Keratinocyte (primary cell): ENCODE data around the gene SKAP1. TPM values are rescaled to one million over a fixed set of nuclear protein-coding genes. Genes with fewer than 3 reads are reported as not detected.

ENCODE experiments used
- DNase-seq: peaks from one replicate; pipeline ENCODE4 v3.0.0-alpha.2; 2011; ENCODE audit warnings: low read depth, missing footprints, low spot score
- FAIRE-seq: peaks from 2 replicates; lab custom pipeline; 2011; peaks lifted over from hg19 to GRCh38; lab: Jason Lieb, UNC
- H2AFZ ChIP-seq: 2 replicates; pipeline ENCODE4 v1.6.0; 2012; ENCODE audit warnings: low read length, control low read depth, inconsistent platforms; ENCODE audit not compliant: control insufficient read depth
- H3K27ac ChIP-seq: 2 replicates; pipeline ENCODE4 v1.5.1; 2011; ENCODE audit warnings: low read length; ENCODE audit not compliant: control insufficient read depth, insufficient read depth
- H3K27me3 ChIP-seq: 3 replicates; pipeline ENCODE4 v1.6.0; 2011; ENCODE audit warnings: low read length; ENCODE audit not compliant: control insufficient read depth, insufficient read depth; ENCODE audit errors: extremely low read depth
- H3K36me3 ChIP-seq, 2 experiments: 2 replicates in 1 of 2; 3 replicates in 1 of 2; pipeline ENCODE4 v1.5.1; 2011; ENCODE audit warnings: low read length in 2 of 2, mild to moderate bottlenecking in 1 of 2; ENCODE audit not compliant: control insufficient read depth in 2 of 2, insufficient read depth in 2 of 2; ENCODE audit errors: extremely low read depth in 1 of 2
- H3K4me1 ChIP-seq: 3 replicates; pipeline ENCODE4 v1.5.1; 2011; ENCODE audit warnings: low read length; ENCODE audit not compliant: control insufficient read depth, insufficient read depth; ENCODE audit errors: extremely low read depth
- H3K4me2 ChIP-seq: 3 replicates; pipeline ENCODE4 v1.6.0; 2011; ENCODE audit warnings: low read depth, low read length; ENCODE audit not compliant: control insufficient read depth, insufficient read depth; ENCODE audit errors: extremely low read depth
- H3K4me3 ChIP-seq, 3 experiments: fragments of 200-600 bp in 1 of 3; sonication (generic) in 1 of 3; 2 replicates in 2 of 3; 3 replicates in 1 of 3; pipeline ENCODE4 v1.5.1; 2011 to 2016; ENCODE audit warnings: low read length in 3 of 3, mild to moderate bottlenecking in 3 of 3, control low read depth in 2 of 3, inconsistent platforms in 1 of 3, low read depth in 1 of 3, mixed read lengths in 1 of 3, mixed run types in 1 of 3, moderate library complexity in 1 of 3; ENCODE audit not compliant: control insufficient read depth in 2 of 3, insufficient read depth in 2 of 3; ENCODE audit errors: extremely low read depth in 1 of 3
- H3K79me2 ChIP-seq: 2 replicates; pipeline ENCODE4 v1.6.0; 2012; ENCODE audit warnings: low read length; ENCODE audit not compliant: control insufficient read depth, insufficient read depth
- H3K9ac ChIP-seq: 3 replicates; pipeline ENCODE4 v1.6.0; 2011; ENCODE audit warnings: low read length; ENCODE audit not compliant: control insufficient read depth, insufficient read depth; ENCODE audit errors: extremely low read depth
- H3K9me1 ChIP-seq: 3 replicates; pipeline ENCODE4 v1.6.0; 2011; ENCODE audit warnings: low read length; ENCODE audit not compliant: control insufficient read depth, insufficient read depth; ENCODE audit errors: extremely low read depth
- H3K9me3 ChIP-seq: 2 replicates; pipeline ENCODE4 v1.5.1; 2012; ENCODE audit warnings: low read depth, low read length; ENCODE audit not compliant: control insufficient read depth
- H4K20me1 ChIP-seq: 3 replicates; pipeline ENCODE4 v1.6.0; 2011; ENCODE audit warnings: low read length; ENCODE audit not compliant: control insufficient read depth, insufficient read depth; ENCODE audit errors: extremely low read depth
- EZH2 ChIP-seq: IDR thresholded peaks from one replicate; pipeline ENCODE4 v1.6.1; 2012; ENCODE audit warnings: inconsistent platforms, mild to moderate bottlenecking, low read length, moderate library complexity
- dilution Hi-C: fragments of 300-500 bp; cut with MboI; formaldehyde crosslinking; loops from one replicate; pipeline ENCODE4 v1.7.0; 2020; ENCODE audit warnings: low sequenced_read_pairs; ENCODE audit not compliant: extremely low pct_ligation_motif_present
- polyA plus RNA-seq, 5 experiments: library from polyadenylated mRNA; depleted of rRNA in 3 of 5; stranded (reverse) in 3 of 5; stranded (forward) in 1 of 5; unstranded in 1 of 5; fragments of >200 nt; gene quantifications; 1 replicate in 1 of 5; 2 replicates in 3 of 5; 3 replicates in 1 of 5; pipeline versions ENCODE4 v1.2.1 to v1.2.3, GENCODE V29; 2011 to 2012; ENCODE audit warnings: missing spikeins in 2 of 5, low read depth in 1 of 5, low replicate concordance in 1 of 5
- TF ChIP-seq, protein P1 (sequence below), 3 experiments: IDR thresholded peaks in 1 of 3; conservative IDR thresholded peaks in 1 of 3; optimal IDR thresholded peaks in 1 of 3; 2 replicates in 2 of 3; 3 replicates in 1 of 3; pipeline versions ENCODE3 to v1.5.1; 2011; ENCODE audit warnings: low read length in 3 of 3, mild to moderate bottlenecking in 3 of 3, moderate library complexity in 2 of 3, control low read depth in 1 of 3, inconsistent platforms in 1 of 3; ENCODE audit not compliant: insufficient read depth in 2 of 3; ENCODE audit errors: extremely low read depth in 1 of 3

Gene SKAP1
- polyA plus RNA-seq, 1 donor (not counting 4 experiments of a cell fraction or from before 2014, with no cell fraction given): not detected

DNA sequence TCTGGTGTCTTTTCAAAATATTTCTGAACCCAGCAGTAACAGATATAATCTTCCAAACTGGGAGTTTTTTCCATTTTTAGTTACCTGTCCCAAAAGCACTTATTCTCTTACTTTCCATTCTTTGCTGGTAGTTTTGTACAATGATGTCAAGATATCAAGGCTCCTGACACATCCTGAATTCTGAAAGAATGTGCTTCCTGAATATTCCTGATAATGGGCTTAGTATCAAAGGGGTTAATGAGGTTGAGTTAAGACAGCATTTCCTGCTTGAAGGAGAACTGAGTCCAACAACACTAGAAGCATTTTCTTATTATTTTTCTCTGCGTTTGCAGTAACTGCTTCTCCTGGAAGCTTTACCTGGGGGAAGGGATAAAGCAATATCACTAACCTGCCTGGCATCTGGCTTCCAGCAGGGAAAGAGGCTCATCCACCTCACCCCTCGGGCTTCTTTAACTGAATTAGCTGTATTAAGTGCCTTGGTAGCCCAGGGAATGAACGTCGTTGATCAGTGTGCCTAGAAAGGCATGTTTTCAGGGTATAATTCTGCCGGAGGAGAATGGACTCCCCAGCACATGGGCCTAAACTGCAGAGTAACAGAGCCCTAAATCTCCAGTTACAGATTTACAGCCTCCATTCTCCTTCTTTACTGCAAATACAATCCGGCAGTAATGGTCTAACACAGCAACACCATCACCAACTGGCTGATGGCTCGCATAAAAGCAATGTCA, 188.1 kb downstream of the SKAP1 start:
- Histone ChIP-seq H3K9ac (no peak overlapping the region), H3K27ac (no peak overlapping the region), H3K36me3 (no peaks in the 10 kb centered on the region), H3K79me2 (no peaks in the 10 kb centered on the region), H3K4me2 (peak overlapping the region; percentile 57), H4K20me1 (no peaks in the 10 kb centered on the region), H3K4me1 (peaks cover 66% of the 10 kb centered on the region), H3K9me1 (no peaks in the 10 kb centered on the region), H3K27me3 (no peaks in the 10 kb centered on the region), H3K4me3 (no peak overlapping the region), H2AFZ (no peak overlapping the region), H3K9me3 (no peaks in the 10 kb centered on the region)
- dilution Hi-C loops: no loop called here
- FAIRE-seq (no peak), DNase-seq (no peak)
- no peak for TF ChIP-seq EZH2
- TF ChIP-seq, protein P1, sequence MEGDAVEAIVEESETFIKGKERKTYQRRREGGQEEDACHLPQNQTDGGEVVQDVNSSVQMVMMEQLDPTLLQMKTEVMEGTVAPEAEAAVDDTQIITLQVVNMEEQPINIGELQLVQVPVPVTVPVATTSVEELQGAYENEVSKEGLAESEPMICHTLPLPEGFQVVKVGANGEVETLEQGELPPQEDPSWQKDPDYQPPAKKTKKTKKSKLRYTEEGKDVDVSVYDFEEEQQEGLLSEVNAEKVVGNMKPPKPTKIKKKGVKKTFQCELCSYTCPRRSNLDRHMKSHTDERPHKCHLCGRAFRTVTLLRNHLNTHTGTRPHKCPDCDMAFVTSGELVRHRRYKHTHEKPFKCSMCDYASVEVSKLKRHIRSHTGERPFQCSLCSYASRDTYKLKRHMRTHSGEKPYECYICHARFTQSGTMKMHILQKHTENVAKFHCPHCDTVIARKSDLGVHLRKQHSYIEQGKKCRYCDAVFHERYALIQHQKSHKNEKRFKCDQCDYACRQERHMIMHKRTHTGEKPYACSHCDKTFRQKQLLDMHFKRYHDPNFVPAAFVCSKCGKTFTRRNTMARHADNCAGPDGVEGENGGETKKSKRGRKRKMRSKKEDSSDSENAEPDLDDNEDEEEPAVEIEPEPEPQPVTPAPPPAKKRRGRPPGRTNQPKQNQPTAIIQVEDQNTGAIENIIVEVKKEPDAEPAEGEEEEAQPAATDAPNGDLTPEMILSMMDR (optimal IDR thresholded peaks at IDR 0.05 in 1 of 3, IDR thresholded peaks at IDR 0.05 in 1 of 3, conservative IDR thresholded peaks at IDR 0.05 in 1 of 3; ENCODE audit: extremely low read depth in 1 of 3, insufficient read depth in 2 of 3, low read length in 3 of 3): no peak

DNA sequence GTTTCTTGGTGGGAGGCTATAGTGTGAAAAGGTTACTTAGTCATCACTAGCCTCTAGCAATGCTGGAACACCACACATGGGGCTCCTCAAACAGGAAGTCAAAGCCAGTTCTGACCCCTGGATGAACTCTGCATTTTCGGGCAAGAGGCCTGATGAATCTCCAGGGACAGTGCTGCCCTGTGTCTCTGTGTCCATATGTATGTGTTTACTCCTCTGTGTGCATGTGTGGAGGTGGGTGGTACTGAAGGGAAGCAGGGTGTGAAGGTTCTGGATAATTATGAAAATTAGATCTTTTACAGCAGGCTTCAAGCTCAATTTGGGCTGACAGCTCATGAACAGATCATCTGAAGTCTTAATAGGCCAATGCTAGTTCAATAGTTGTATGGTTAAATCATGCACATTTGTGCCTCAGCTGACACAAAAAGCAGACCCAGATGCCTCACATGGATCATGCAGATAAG, 188.9 kb downstream of the SKAP1 start:
- H3K27ac ChIP-seq: peak overlapping the region; percentile 57
- no peaks in the 10 kb centered on the region for H3K9me1 ChIP-seq
- H3K79me2 ChIP-seq: no peaks in the 10 kb centered on the region
- H4K20me1 ChIP-seq: no peaks in the 10 kb centered on the region
- H3K9me3 ChIP-seq: no peaks in the 10 kb centered on the region
- H3K4me3 ChIP-seq: no peak overlapping the region
- peak overlapping the region; percentile 57 for H3K4me2 ChIP-seq
- H2AFZ ChIP-seq: peak overlapping the region; percentile 73
- no peaks in the 10 kb centered on the region for H3K36me3 ChIP-seq
- TF ChIP-seq, protein P1 (optimal IDR thresholded peaks at IDR 0.05 in 1 of 3, IDR thresholded peaks at IDR 0.05 in 1 of 3, conservative IDR thresholded peaks at IDR 0.05 in 1 of 3; ENCODE audit: extremely low read depth in 1 of 3, insufficient read depth in 2 of 3, low read length in 3 of 3): no peak
- no peak for TF ChIP-seq EZH2
- H3K27me3 ChIP-seq: no peaks in the 10 kb centered on the region
- no peak overlapping the region for H3K9ac ChIP-seq
- dilution Hi-C loops: no loop called here
- H3K4me1 ChIP-seq: peaks cover 65% of the 10 kb centered on the region
- DNase-seq: no peak
- peak; percentile 79 for FAIRE-seq
